ENCODE data around the gene GAPDHS.

The GAPDHS gene

GRCh38 chr19:35514282-35514809 lies 18.9 kb upstream of the GAPDHS start:
- no peak overlapping the region for H2AFZ ChIP-seq (ENCODE audit: low read depth, low read length)
- H3K36me3 ChIP-seq (replicated peaks; ENCODE audit: low read depth, low read length) = no peaks in the 10 kb centered on the region
- no peaks in the 10 kb centered on the region for H4K20me1 ChIP-seq (ENCODE audit: insufficient read depth, low read length)
- no peak overlapping the region for H3K4me3 ChIP-seq (ENCODE audit: low read length)
- TF ChIP-seq EZH2phosphoT487 (IDR thresholded peaks at IDR 0.05; ENCODE audit: low read depth) (no peak), CTCF (IDR thresholded peaks at IDR 0.05; ENCODE audit: low read depth, low read length) (no peak)
- H3K4me2 ChIP-seq (ENCODE audit: low read length) = no peak overlapping the region
- H3K4me1 ChIP-seq (ENCODE audit: low read length) = peaks cover 4% of the 10 kb centered on the region
- H3K79me2 ChIP-seq (ENCODE audit: low read length) = no peaks in the 10 kb centered on the region
- H3K9me3 ChIP-seq (ENCODE audit: insufficient read depth, low read length) = no peaks in the 10 kb centered on the region
- no peak overlapping the region for H3K9ac ChIP-seq (ENCODE audit: low read length)
- peaks cover 23% of the 10 kb centered on the region for H3K27me3 ChIP-seq (ENCODE audit: low read depth, low read length)
- H3K27ac ChIP-seq (ENCODE audit: low read length) = no peak overlapping the region

- peaks cover 17% of the 10 kb centered on the region for H3K27me3 ChIP-seq (ENCODE audit: low read depth, low read length)
- H3K27ac ChIP-seq (ENCODE audit: low read length) = no peak overlapping the region
- H3K79me2 ChIP-seq (ENCODE audit: low read length) = no peaks in the 10 kb centered on the region
- no peaks in the 10 kb centered on the region for H4K20me1 ChIP-seq (ENCODE audit: insufficient read depth, low read length)
- no peaks in the 10 kb centered on the region for H3K36me3 ChIP-seq (replicated peaks; ENCODE audit: low read depth, low read length)
- H2AFZ ChIP-seq (ENCODE audit: low read depth, low read length) = no peak overlapping the region
- H3K4me3 ChIP-seq (ENCODE audit: low read length) = no peak overlapping the region
- TF ChIP-seq CTCF (IDR thresholded peaks at IDR 0.05; ENCODE audit: low read depth, low read length) (no peak), EZH2phosphoT487 (IDR thresholded peaks at IDR 0.05; ENCODE audit: low read depth) (no peak)
- H3K4me2 ChIP-seq (ENCODE audit: low read length) = no peak overlapping the region
- H3K9ac ChIP-seq (ENCODE audit: low read length) = no peak overlapping the region
- no peaks in the 10 kb centered on the region for H3K9me3 ChIP-seq (ENCODE audit: insufficient read depth, low read length)
- no peaks in the 10 kb centered on the region for H3K4me1 ChIP-seq (ENCODE audit: low read length)
Measured at GRCh38 chr19:35516310-35516709, 16.9 kb upstream of the GAPDHS start.

GRCh38 chr19:35517342-35517741 lies 15.9 kb upstream of the GAPDHS start:
- no peak overlapping the region for H3K27ac ChIP-seq (ENCODE audit: low read length)
- TF ChIP-seq EZH2phosphoT487 (IDR thresholded peaks at IDR 0.05; ENCODE audit: low read depth) = no peak
- TF ChIP-seq CTCF (IDR thresholded peaks at IDR 0.05; ENCODE audit: low read depth, low read length) = no peak
- no peak overlapping the region for H2AFZ ChIP-seq (ENCODE audit: low read depth, low read length)
- H3K4me1 ChIP-seq (ENCODE audit: low read length) = no peaks in the 10 kb centered on the region
- no peak overlapping the region for H3K4me3 ChIP-seq (ENCODE audit: low read length)
- no peaks in the 10 kb centered on the region for H3K36me3 ChIP-seq (replicated peaks; ENCODE audit: low read depth, low read length)
- H3K79me2 ChIP-seq (ENCODE audit: low read length) = no peaks in the 10 kb centered on the region
- H4K20me1 ChIP-seq (ENCODE audit: insufficient read depth, low read length) = no peaks in the 10 kb centered on the region
- H3K9ac ChIP-seq (ENCODE audit: low read length) = no peak overlapping the region
- H3K9me3 ChIP-seq (ENCODE audit: insufficient read depth, low read length) = no peaks in the 10 kb centered on the region
- peaks cover 15% of the 10 kb centered on the region for H3K27me3 ChIP-seq (ENCODE audit: low read depth, low read length)
- H3K4me2 ChIP-seq (ENCODE audit: low read length) = no peak overlapping the region

- H3K4me1 ChIP-seq (ENCODE audit: low read length) = no peaks in the 10 kb centered on the region
- H3K9ac ChIP-seq (ENCODE audit: low read length) = no peak overlapping the region
- no peak overlapping the region for H2AFZ ChIP-seq (ENCODE audit: low read depth, low read length)
- no peak overlapping the region for H3K4me2 ChIP-seq (ENCODE audit: low read length)
- peaks cover 6% of the 10 kb centered on the region for H3K27me3 ChIP-seq (ENCODE audit: low read depth, low read length)
- no peaks in the 10 kb centered on the region for H3K79me2 ChIP-seq (ENCODE audit: low read length)
- TF ChIP-seq EZH2phosphoT487 (IDR thresholded peaks at IDR 0.05; ENCODE audit: low read depth) (no peak), CTCF (IDR thresholded peaks at IDR 0.05; ENCODE audit: low read depth, low read length) (no peak)
- H3K9me3 ChIP-seq (ENCODE audit: insufficient read depth, low read length) = no peaks in the 10 kb centered on the region
- H3K27ac ChIP-seq (ENCODE audit: low read length) = no peak overlapping the region
- H3K36me3 ChIP-seq (replicated peaks; ENCODE audit: low read depth, low read length) = no peaks in the 10 kb centered on the region
- H3K4me3 ChIP-seq (ENCODE audit: low read length) = no peak overlapping the region
- no peaks in the 10 kb centered on the region for H4K20me1 ChIP-seq (ENCODE audit: insufficient read depth, low read length)
Measured at GRCh38 chr19:35518313-35518712, 14.9 kb upstream of the GAPDHS start.
